Subcutaneous abdominal adipose tissue (tissue), 5 donors: Measurements from ENCODE around the gene ABHD18.
"Not testable (repeated sequence)": the region's sequence is repeated elsewhere in the genome, so short reads cannot be mapped to it uniquely, and the experiment has no call there.

Experiments
- H3K27ac ChIP-seq: one replicate; pipeline ENCODE4 v1.7.0; 2013; ENCODE audit warnings: low read depth, mild to moderate bottlenecking, inconsistent platforms, low read length, moderate library complexity
- H3K27me3 ChIP-seq, 5 donors: one replicate each; pipeline ENCODE4 v1.7.0; 2013; ENCODE audit warnings: low read length in 5 of 5, inconsistent platforms in 1 of 5; ENCODE audit not compliant: control insufficient read depth in 5 of 5, insufficient read depth in 4 of 5
- H3K36me3 ChIP-seq, 5 donors: one replicate each; pipeline ENCODE4 v1.7.0; 2013; ENCODE audit warnings: low read length in 5 of 5; ENCODE audit not compliant: control insufficient read depth in 5 of 5, insufficient read depth in 5 of 5
- H3K4me1 ChIP-seq, 5 donors: one replicate each; pipeline ENCODE4 v1.7.0; 2013; ENCODE audit warnings: low read length in 5 of 5, mild to moderate bottlenecking in 3 of 5, moderate library complexity in 1 of 5; ENCODE audit not compliant: control insufficient read depth in 5 of 5, insufficient read depth in 5 of 5
- H3K4me3 ChIP-seq, 5 donors: one replicate each; pipeline ENCODE4 v1.7.0; 2013; ENCODE audit warnings: low read length in 5 of 5, low read depth in 1 of 5
- H3K9ac ChIP-seq, 5 donors: one replicate each; pipeline ENCODE4 v1.7.0; 2013; ENCODE audit warnings: low read length in 5 of 5, mild to moderate bottlenecking in 4 of 5, moderate library complexity in 3 of 5
- H3K9me3 ChIP-seq, 5 donors: one replicate each; pipeline ENCODE4 v1.7.0; 2013; ENCODE audit warnings: low read length in 5 of 5; ENCODE audit not compliant: control insufficient read depth in 5 of 5
- donor health status: healthy.
- donor health status: healthy.
- donor health status: healthy.
- donor health status: healthy.
- donor health status: healthy.

The ABHD18 gene

GRCh38 chr4:128060699-128061565, 95.7 kb downstream of the ABHD18 start, which contains the start of gene LARP1B:
TSS of gene LARP1B (plus strand) at chr4:128061312. CDS start at chr4:128074952, 13,640 bp downstream.
- Histone ChIP-seq H3K4me1 (peaks cover 0 to 17% (median 15%) of the 10 kb centered on the region in 5 donors), H3K4me3 (peak within 1 kb of the TSS; percentile 63 to 88 (median 79)), H3K27me3 (no peaks in the 10 kb centered on the region), H3K9ac (peak within 1 kb of the TSS; percentile 92 to 99 (median 96)), H3K36me3 (no peaks in the 10 kb centered on the region), H3K9me3 (no peaks in the 10 kb centered on the region), H3K27ac (peak within 1 kb of the TSS; percentile 93)

GRCh38 chr4:128061566-128062536, 96.6 kb downstream of the ABHD18 start:
- peak overlapping the region in 4 of 5 donors; percentile 78 to 91 (median 83) for H3K9ac ChIP-seq
- peaks cover 0 to 17% (median 15%) of the 10 kb centered on the region in 5 donors for H3K4me1 ChIP-seq
- peak overlapping the region; percentile 93 for H3K27ac ChIP-seq
- H3K4me3 ChIP-seq, result peak overlapping the region; percentile 52 to 88 (median 79)
- H3K9me3 ChIP-seq, result no peaks in the 10 kb centered on the region
- no peaks in the 10 kb centered on the region for H3K36me3 ChIP-seq
- H3K27me3 ChIP-seq, result no peaks in the 10 kb centered on the region

GRCh38 chr4:128066453-128066820, 101.2 kb downstream of the ABHD18 start:
- not testable (repeated sequence) for H3K36me3 ChIP-seq, H3K27ac ChIP-seq, H3K27me3 ChIP-seq, H3K9me3 ChIP-seq, H3K4me3 ChIP-seq, H3K9ac ChIP-seq
- H3K4me1 ChIP-seq, result peaks cover 0 to 12% (median 10%) of the 10 kb centered on the region in 5 donors

- H3K36me3 ChIP-seq, result no peaks in the 10 kb centered on the region
- H3K4me3 ChIP-seq, result no peak overlapping the region
- no peaks in the 10 kb centered on the region for H3K27me3 ChIP-seq
- no peaks in the 10 kb centered on the region for H3K9me3 ChIP-seq
- H3K27ac ChIP-seq, result no peak overlapping the region
- H3K9ac ChIP-seq, result no peak overlapping the region
- H3K4me1 ChIP-seq, result peaks cover 0 to 2% (median 0%) of the 10 kb centered on the region in 5 donors
Measured at GRCh38 chr4:128068918-128069317, 103.7 kb downstream of the ABHD18 start.

- Histone ChIP-seq H3K4me3 (no peak overlapping the region), H3K4me1 (no peaks in the 10 kb centered on the region), H3K27ac (no peak overlapping the region), H3K36me3 (peaks cover 9 to 20% (median 17%) of the 10 kb centered on the region in 5 donors), H3K9ac (no peak overlapping the region), H3K9me3 (no peaks in the 10 kb centered on the region), H3K27me3 (no peaks in the 10 kb centered on the region)
Measured at GRCh38 chr4:128076464-128076863, 111.3 kb downstream of the ABHD18 start.
